T follicular helper cell (primary cell): ENCODE results near the gene CREB5.

ENCODE experiments used
- DNase-seq: peaks from one replicate; pipeline ENCODE4 v3.0.0-alpha.2; 2020; ENCODE audit warnings: low read depth

The CREB5 gene

DNA sequence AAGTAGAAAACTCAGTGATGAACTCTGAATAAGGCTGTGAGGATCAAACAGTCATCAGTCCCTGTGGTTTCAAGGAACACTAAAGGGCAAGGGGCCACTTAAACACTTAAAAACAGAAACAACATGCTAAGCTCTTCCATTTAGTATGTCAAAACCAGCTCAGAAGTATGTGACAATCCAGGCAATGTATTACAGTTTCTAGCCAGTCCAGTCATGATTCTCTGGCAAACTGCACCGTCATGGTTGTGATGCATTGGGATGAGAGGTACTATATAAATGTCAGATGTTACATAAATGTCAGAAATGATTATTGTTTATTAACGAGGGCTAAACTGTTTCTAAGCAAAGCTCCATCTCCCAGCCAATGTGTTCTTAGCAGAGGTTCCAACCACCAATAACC lies 4.7 kb upstream of the CREB5 start:
- DNase-seq = no peak

DNA sequence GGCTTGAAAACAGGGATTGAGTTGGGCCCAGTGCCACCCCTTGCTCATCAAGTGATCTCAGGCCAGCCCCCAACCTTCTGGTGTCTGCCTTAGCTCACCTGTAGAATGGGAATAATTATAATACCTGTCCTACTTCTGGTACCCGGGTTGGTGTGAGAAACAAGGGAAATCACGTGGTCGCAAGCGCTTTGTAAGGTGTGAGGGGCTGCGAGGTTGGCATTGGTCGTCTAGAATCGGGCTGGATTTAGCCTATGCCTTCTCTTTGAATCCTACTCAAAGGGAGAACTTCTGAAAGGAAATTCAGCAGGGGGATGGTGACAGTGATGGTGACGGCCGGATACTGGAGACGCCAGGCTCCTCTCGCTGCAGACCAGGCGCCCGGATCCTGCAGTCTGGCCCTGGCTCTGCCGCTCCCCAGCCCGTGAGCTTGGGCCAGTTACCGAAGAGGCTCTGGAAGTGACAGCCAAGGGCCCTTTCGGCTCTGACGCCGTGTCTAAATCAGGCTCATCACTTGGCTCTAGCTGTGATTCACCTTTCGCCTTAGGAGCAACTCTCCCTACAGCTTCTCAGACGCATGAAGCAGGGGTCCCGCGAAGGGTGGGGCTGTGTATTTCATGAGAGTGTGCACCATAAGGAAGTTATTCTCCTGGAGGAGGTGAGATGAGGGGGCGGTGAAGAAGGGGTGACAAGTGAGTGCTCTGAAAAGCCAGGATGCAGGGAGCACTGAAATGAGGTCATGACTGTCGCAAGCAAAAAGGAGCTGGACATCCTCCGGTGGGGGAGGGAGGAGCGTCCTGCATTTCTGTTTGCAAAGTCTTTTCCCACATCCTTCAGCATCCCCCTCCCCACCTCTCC lies 4.0 kb upstream of the CREB5 start:
- DNase-seq = no peak

DNA sequence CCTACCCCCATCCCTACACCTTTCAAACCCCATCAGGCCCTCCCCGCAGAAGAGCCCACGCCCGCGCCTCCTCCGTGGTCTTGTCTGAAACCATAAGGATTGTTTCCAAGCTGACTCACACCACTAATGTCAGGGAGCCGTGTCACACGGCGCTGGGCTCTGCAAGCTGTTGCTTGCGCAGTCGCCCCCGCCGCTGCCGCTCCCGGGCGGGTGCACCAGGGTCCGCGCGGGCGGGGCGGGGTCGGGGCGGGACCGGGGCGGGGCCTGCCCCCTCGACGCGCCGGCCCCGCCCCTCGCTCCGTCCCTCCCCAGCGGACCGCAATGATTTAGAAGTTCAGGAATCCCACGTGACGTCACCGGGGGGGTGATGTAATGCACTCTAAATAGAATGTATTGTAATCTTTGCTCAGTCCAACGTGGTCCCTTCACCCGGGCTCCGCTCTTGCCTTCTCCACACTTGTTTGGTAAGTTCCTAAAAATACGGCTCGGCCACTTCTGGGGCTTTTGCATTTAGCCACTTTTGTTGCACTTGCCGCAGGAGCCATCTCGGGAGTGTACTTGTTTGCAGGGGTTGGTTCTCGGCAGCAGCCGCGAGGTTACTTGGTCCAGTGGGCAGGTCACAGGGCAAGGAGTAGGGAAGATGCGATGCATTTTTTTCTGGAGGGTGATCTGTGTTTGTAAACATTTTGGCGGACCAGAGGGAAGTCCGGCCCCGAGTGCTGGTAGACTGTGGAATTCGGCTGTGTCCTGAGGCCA lies 3.2 kb upstream of the CREB5 start:
- DNase-seq = peak; percentile 12

DNA sequence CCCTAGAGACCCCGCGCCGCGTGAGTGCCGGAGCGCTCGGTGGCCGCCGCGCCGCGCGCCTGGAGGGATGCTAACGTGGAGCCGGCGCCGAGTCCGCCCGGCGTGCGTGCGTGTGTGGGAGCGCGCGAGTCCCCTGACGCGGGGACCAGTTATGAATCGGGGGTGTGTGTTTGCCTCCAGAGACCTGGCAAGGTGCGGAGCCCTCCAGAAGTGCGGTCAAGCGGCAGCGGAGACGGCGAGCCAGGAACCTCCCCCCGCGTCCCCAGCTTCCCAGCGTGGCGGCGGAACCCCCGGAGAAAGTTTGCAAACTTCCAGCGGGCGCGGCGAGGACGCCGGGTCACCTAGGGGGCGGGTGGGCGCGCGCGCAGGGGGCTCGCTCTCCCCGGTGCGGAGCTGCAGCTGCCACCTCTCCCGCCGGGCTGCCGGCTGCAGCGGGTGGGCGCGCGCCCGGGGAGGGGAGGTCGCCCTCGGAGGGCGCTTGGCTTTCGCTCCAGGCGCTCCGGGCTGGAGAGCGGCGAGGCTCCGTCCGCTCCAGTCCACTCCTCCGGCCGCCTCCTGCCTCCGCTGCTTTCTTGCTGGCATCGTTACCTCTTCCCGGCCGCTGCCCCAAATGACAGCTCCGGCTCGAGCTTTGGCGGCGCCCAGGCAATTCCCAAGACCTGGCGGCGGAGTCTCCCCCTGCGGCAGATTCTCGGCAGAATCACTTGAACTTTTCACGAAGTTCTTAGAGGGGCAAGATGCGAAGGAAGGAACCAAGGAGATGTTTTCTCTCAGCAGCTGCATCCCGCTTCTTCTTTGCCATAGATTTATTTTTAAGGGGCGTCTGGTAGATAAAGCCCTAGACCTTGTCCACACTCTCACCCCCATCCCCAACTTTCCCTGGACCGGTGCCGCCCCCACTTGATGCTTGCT lies 2.3 kb upstream of the CREB5 start:
- DNase-seq = no peak

DNA sequence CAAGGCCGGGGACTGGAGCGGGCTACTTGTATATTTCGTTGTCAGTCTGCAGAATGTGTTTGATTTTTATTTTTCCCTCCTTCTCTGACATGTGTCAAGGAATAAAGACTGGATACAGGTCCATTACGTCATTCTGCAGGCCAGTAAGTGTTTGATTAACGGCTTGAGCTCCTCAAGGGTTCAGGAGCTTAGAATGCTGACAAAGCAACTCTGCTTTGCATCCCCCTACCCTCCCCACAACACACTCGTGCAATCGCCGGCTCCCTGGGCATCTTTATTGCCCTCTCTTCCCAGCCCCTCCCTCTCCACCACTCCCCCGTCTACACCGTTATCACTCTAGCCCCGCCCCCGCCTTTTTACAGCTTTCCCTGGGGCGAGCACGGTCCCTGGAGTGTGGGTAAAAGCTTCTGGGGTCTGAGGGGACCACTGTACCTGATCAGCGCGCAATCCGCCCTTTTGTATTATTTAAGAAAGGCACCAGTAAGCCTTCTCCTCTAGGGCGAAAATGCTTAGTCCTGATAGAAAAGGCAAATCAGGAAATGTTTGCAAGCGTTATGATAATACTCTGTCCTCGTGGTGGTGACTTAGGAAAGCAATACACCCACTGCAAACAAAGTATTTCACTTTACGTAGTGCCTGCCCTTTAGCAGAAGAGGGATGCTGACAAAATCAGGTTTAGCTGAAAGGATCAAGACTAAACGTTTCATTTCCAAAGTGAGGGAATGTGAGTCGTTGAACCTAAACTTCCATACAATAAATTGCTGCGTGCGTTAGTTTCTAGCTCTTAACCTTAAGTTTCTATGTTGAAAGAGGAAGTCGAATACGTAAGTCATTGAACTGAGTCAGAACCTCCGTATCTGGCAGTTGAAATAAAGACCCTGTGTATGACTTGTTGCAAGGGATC lies 1.4 kb upstream of the CREB5 start:
- DNase-seq = no peak

DNA sequence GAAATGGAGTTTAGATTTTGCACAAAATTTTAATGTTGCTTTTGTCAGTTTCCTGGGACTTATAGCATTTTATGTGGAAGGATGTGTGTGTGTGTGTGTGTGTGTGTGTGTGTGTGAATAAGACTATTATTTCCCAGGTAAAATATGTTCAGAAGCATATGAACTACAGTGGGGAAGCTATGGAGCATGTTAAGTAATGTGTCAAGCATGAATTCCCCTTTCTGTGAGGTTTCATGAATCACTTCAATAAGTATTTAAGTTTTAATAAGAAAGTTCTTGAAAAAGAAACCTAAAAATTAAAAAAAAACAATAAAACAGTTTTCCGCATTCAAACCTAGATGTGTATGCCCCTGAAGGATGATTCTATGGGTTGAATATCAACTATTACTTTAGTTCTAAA lies 693 bp downstream of the CREB5 start:
- no peak for DNase-seq

DNA sequence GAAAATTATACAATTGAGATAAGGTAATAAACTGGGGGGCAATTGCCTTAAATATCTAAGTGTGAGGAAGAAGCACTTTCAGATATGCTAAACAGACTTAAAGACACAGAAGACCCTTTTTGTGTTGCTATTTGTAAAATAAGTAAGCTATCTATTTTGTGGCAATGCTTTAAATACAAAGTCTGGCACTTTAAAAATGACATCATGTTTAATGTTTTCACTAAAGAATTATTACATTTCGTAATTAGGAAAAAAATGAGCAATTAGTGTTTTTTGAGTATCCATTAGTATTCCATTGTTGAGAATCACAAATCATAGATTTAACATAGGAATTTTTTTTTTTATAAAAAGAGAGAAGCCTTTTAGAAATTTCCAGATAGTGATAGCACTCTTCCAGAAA lies 2.1 kb downstream of the CREB5 start:
- DNase-seq = no peak

DNA sequence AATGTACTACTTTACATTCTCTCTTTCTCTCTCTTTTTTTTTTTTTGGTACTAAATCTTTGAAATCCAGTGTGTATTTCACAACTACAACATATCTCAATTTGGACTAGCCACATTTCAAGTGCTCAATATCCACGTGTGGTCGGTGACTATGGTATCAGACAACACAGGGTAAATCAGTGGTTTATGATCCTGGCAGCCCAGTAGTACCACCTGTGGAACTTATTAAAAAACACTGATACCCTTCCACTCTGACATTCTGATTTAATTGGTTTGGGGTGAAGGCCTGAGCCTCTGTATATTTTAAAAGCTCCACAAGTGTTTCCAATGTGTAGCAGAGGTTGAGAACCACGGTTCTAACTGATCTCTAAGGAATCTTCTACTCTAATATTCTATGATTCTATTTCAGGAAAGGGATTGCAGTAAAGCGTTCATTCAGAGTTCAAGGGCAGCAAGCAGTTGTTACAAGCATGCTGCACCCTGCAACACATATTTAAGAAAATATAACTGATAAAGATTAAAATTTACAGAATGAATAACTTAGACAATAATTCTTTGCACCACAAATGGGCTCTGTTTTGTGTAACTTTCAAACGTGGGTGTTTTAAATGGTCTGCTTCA lies 5.1 kb downstream of the CREB5 start:
- DNase-seq = no peak

DNA sequence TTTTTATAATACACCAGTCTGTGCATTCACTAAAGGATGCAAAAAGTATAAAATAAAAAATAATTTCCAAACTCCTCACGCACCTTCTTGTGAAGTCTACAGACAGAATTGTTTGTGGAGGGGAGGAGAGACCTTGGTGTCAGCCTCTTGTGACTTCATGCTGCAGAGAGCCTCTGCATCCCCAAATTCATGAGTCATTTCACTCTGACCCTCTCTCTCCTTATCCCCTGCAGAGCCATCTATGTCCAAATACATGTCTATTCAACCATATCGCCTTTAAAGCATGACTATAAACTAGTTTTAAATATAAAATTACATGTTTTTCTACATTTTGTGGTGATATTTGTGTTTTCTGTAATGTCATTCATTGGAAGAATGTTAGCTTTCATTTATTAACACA lies 6.0 kb downstream of the CREB5 start:
- no peak for DNase-seq

DNA sequence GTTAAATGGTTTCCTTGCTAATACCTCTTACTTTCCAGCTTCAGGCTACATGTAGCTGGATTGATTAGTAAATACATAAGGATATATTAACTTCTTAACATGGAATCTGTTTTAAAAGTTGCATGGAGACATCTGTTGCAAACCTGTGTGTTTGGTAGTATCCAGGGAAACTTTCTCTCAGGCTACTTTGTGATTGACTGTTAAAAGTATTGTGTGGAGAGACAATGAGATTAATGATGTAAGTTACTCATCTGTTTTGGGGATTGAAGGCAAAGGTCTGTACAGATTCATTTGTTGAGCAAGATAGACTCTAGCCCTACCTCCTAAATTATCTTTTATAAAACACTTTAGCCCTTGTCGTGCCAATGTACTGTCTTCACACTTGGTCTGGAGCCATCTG lies 6.6 kb downstream of the CREB5 start:
- DNase-seq = no peak

DNA sequence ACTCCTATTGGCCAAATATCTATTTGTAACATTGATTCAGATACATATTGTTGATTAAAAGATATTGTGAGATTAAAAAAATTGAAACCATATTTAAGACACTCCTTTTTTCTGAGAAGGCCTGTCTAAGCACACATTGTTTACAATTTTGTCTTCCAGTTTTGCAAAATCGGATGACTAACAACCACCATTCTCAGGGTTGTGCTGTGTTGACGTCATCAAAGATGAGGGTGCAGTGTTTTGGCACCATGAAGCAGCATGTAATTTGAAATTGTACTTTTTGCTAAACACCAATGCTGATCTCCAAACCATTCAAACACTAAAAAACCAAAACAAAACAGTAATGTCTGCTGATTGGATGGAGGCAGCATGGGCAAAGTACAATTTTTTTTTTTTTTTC lies 7.4 kb downstream of the CREB5 start:
- no peak for DNase-seq

DNA sequence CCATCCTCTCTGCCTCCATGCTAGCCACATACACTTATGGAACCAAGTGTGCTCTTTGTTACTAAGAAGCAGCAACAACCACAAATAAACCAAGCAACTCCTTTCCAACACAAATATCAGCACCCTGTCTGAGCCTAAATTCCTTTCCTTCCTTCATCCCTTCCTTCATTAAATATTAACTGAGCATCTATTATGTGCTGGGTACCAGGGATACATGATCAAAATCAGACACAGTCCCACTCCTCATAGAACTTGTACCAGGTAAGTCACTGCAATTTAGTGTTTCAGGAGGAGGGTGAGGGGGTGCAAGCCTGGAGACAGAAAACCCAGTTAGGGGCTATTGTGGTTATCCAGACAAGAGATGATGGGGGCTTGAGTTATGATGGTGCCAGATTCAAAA lies 10.8 kb downstream of the CREB5 start:
- no peak for DNase-seq

DNA sequence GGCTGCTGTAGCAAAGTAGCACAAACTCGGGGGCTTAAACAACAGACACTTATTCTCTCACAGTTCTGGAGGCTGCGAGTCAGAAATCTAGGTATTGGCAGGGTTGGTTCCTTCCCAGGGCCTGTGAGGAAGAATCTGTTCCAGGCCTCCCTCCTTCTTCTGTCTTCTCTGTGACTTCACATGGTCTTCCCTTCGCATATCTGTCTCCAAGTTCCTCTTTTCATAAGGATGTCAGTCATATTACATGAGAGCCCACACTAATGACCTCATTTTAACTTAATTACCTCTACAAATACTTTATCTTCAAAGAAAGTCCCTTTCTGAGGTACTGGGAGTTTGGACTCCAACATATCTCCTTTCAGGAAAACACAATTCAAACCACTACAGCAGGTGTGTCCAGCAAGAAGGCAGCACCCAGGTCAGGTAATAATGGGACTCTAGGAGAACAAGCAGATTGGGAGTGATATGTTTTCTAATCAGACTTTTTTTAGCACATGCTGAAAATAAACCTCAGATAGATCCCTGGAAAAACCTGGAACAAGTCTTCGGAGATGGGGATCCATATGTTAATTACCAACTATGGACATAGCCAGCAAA lies 11.7 kb downstream of the CREB5 start:
- no peak for DNase-seq

DNA sequence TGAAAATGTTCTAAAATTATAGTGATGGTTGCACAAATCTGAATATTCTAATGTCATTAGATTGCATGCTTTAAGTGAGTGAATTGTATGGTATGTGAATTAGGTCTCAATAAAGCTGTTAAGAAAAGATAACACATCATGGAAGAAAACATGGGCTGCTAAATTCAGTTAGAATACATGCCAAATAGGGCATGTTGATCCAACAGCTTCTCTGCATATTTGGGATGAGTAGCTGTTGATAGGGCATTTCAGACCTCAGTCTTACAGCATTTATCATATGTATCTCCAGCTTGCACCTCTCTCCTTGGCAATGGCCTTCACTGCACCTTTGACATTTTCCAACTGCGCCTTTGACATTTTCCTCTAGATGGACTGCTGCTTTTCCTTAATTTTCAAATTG lies 13.2 kb downstream of the CREB5 start:
- no peak for DNase-seq

DNA sequence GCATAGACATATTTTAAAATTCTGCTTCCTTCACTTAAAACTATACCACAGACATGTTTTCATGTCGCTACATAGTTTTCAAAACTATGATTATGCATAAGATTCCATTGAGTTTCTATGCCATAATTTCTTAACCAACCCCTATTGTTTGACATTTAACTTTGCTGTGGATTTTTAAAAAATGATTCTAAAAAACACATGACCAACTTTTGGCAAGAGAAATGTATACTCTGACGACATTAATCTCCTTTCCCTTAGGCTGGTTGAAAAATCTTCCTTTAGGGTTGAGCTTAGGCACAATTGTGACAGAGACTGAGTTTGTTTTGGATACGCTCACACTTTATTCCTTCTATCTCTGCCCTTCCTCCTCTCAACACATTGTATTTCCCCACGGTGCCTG lies 14.9 kb downstream of the CREB5 start:
- no peak for DNase-seq

DNA sequence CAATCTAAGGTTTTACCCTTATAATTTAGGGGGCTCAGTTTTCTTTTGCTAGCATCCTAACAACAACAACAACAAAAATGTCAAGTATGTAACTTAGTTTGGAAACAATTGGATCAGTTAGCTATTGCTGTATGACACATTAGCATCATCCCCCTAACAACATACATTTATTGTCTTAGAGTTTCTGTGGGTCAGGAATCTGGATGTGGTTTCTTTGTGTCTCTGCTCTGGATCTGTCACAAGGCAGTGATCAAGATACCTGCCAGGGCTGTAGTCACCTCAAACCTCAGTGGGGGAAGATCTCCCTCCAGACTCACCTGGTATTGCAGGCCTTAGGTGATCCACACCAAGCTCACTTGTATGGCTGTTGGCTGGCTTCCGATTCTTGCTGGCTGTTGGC lies 18.3 kb downstream of the CREB5 start:
- DNase-seq = no peak

DNA sequence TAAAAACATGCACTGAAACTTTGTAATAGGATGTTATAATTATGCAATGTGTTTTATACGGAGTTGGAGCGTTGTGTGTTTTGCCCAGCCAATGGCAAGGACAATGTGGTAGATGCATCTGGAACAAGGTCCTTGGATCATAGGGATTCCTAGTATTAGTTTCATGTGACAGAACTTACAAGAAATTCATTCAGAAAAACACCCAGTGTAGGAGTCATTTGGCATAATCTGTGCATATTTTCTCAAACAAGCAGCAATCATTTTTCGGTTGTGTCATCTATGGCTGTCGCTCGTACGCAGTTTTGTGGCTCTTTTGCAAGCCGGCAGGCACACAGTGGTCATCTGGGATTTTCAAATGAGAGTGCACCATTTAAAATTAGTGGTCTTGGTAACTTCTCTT lies 19.8 kb downstream of the CREB5 start:
- DNase-seq = no peak

DNA sequence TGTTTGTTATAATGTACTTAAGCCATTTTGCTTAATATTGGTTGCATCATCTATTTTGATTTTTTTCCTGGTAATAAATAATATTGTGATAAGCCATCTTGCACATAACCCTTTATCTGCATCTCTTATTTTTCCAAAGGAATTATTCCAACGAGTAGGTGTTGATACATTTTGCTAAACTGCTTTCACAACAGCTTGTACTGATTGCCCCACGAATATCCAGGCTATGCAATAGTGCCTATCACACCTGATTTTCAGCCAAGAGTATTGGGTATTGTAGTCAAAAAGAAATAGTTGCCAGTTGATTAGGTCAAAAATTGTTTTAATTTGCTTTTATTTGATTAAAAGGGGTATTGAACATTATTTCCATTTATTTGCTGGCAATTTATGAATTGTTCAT lies 20.7 kb downstream of the CREB5 start:
- DNase-seq = no peak

DNA sequence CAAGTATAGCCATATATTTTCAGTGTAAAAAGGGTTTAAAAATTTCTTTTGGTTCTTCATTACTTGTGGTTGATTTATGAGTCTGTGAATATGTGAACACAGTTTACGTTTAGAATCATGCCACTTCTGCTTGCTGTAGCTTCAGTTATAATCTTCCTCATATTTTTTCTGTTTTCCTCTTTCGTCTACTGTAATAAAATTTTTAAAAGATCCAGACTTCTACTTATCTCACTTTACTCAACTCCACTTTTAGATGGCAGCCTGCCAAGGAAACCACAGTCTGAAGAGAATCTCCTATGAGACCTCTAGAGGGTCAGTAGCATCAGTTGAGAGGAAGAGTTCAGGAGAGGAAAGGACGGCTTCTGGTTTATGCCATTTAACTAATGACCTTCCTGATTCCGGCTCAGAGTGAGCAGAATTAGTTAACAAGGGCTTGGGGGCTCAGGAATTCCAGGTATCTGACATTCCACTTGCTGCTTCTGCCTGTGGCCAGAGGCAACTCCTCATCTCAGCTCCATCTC lies 21.4 kb downstream of the CREB5 start:
- no peak for DNase-seq

DNA sequence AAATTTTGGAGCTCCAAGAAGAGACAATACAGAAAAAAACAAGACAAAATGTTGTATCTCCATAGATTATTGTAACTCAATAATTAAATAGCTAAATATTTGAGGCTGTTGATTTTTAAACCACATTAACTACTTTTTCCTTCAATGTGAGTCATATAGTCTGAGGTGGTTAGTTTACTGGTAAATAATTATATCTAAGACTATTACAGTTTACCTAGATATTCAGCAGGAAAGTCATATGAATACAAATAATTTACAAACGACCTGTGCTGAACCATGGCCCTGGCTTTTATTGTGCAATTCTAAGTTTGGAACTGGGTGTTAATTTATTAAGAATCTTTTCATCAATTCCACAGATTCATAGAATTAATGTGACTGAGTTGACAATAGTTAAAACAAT lies 22.2 kb downstream of the CREB5 start:
- DNase-seq = no peak
